ENCODE measurements around the gene ATG2A.

Gene ATG2A

DNA sequence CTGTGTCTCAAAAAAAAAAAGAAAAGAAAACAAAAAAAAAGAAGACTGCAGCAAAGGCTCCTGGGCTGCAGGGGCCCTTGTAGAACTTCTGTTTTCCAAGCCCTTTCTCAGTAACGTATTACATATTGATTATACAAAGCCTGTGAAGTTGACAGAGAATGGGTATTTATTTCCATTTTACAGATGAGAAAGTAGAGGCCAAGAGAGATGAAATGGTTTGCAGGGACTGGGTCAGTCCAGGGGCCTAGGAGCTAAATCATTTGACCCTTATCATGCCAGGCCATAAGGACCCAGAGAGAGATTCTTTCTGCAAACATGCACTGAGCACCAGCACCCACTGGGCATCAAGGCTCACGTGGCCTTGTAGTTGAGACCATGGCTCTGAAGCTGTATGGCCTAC, 11.9 kb upstream of the ATG2A start:
- no peak overlapping the region for H3K4me3 ChIP-seq (ENCODE audit: low read length)
- H4K20me1 ChIP-seq (ENCODE audit: insufficient read depth, low read length), result no peaks in the 10 kb centered on the region
- no peak overlapping the region for H3K4me2 ChIP-seq (ENCODE audit: low read depth, low read length)
- H3K9me2 ChIP-seq (replicated peaks; ENCODE audit: insufficient read depth, low read length), result no peaks in the 10 kb centered on the region
- no peaks in the 10 kb centered on the region for H3K9me3 ChIP-seq (replicated peaks; ENCODE audit: insufficient read depth, low read length)
- H3F3A ChIP-seq (ENCODE audit: insufficient read depth, low read length), result no peaks in the 10 kb centered on the region
- H3K79me2 ChIP-seq (ENCODE audit: low read length), result no peaks in the 10 kb centered on the region
- DNase-seq, result no peak
- H3K9ac ChIP-seq (ENCODE audit: low read length), result no peak overlapping the region
- H3K27ac ChIP-seq (ENCODE audit: low read length), result no peak overlapping the region
- no peaks in the 10 kb centered on the region for H3K27me3 ChIP-seq (replicated peaks; ENCODE audit: insufficient read depth, low read length)
- H3K36me3 ChIP-seq (replicated peaks; ENCODE audit: insufficient read depth, low read length), result no peaks in the 10 kb centered on the region
- TF ChIP-seq EZH2 (optimal IDR thresholded peaks at IDR 0.05; ENCODE audit: low read depth, low read length) (no peak), EZH2phosphoT487 (IDR thresholded peaks at IDR 0.05; ENCODE audit: low read length) (no peak)
- TF ChIP-seq, protein P1, sequence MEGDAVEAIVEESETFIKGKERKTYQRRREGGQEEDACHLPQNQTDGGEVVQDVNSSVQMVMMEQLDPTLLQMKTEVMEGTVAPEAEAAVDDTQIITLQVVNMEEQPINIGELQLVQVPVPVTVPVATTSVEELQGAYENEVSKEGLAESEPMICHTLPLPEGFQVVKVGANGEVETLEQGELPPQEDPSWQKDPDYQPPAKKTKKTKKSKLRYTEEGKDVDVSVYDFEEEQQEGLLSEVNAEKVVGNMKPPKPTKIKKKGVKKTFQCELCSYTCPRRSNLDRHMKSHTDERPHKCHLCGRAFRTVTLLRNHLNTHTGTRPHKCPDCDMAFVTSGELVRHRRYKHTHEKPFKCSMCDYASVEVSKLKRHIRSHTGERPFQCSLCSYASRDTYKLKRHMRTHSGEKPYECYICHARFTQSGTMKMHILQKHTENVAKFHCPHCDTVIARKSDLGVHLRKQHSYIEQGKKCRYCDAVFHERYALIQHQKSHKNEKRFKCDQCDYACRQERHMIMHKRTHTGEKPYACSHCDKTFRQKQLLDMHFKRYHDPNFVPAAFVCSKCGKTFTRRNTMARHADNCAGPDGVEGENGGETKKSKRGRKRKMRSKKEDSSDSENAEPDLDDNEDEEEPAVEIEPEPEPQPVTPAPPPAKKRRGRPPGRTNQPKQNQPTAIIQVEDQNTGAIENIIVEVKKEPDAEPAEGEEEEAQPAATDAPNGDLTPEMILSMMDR (IDR thresholded peaks at IDR 0.05; ENCODE audit: low read length), result no peak
- H2AFZ ChIP-seq (ENCODE audit: low read length), result no peak overlapping the region
- H3K4me1 ChIP-seq (ENCODE audit: low read length), result no peaks in the 10 kb centered on the region

DNA sequence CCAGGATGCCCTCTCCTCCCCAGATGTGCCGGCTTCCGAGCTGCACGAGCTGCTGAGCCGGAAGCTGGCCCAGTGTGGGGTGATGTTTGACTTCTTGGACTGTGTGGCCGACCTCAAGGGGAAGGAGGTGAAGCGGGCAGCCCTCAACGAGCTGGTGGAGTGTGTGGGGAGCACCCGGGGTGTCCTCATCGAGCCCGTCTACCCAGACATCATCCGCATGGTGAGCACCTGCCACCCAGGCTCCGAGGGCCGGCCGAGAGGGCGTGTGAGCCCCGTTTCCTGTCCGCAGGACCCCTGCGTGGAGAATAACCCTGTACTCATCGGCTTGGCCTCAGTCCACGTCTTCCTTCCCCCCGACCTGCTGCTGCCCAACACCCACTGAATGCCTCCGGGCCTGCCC, 9.7 kb upstream of the ATG2A start:
- H3K27me3 ChIP-seq (replicated peaks; ENCODE audit: insufficient read depth, low read length), result no peaks in the 10 kb centered on the region
- no peak overlapping the region for H3K4me2 ChIP-seq (ENCODE audit: low read depth, low read length)
- H2AFZ ChIP-seq (ENCODE audit: low read length), result no peak overlapping the region
- H3K79me2 ChIP-seq (ENCODE audit: low read length), result no peaks in the 10 kb centered on the region
- H3K4me3 ChIP-seq (ENCODE audit: low read length), result no peak overlapping the region
- no peak overlapping the region for H3K27ac ChIP-seq (ENCODE audit: low read length)
- H3K9ac ChIP-seq (ENCODE audit: low read length), result no peak overlapping the region
- no peaks in the 10 kb centered on the region for H3K9me2 ChIP-seq (replicated peaks; ENCODE audit: insufficient read depth, low read length)
- H3F3A ChIP-seq (ENCODE audit: insufficient read depth, low read length), result no peaks in the 10 kb centered on the region
- TF ChIP-seq EZH2phosphoT487 (IDR thresholded peaks at IDR 0.05; ENCODE audit: low read length) (no peak), EZH2 (optimal IDR thresholded peaks at IDR 0.05; ENCODE audit: low read depth, low read length) (no peak)
- TF ChIP-seq, protein P1 (IDR thresholded peaks at IDR 0.05; ENCODE audit: low read length), result no peak
- H4K20me1 ChIP-seq (ENCODE audit: insufficient read depth, low read length), result no peaks in the 10 kb centered on the region
- H3K36me3 ChIP-seq (replicated peaks; ENCODE audit: insufficient read depth, low read length), result no peaks in the 10 kb centered on the region
- DNase-seq, result no peak
- no peaks in the 10 kb centered on the region for H3K4me1 ChIP-seq (ENCODE audit: low read length)
- H3K9me3 ChIP-seq (replicated peaks; ENCODE audit: insufficient read depth, low read length), result no peaks in the 10 kb centered on the region

DNA sequence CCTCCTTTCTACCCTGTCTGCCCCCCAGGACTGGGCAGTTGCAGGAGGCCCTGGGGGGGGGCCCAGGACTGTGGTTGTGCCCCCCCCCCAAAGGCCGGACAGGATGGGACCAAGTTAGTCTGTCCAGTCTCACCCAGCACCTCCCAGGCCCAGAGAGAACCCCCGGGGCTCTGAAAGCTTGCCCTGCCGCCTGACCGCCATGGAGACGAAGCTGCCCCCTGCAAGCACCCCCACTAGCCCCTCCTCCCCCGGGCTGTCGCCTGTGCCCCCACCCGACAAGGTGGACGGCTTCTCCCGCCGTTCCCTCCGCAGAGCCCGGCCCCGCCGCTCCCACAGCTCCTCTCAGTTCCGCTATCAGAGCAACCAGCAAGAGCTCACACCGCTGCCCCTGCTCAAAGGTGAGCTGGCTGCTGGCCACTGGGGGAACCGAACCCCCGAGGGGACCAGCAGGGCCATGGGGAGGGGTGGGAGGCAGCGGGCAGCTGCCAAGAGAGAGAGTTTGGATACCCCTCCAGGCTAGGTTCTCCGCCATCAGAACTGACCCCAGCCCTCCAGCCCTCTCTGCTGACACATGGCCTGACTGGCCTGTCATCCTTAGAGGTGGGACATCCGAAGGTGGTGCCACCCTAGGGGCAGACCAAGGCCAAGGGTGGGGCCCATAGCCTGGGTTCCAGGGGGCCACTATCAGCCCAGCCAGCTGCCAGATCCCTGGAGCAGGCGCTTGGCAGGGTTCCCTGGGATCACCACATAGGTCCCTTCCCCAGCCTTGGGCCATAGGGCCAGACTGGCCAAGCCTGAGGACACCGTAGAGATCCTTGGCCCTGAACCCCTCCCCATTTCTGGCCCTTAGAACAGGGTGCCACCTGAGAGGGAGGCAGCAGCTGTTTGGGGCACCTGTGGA, 8.8 kb upstream of the ATG2A start:
- H3K4me1 ChIP-seq (ENCODE audit: low read length), result no peaks in the 10 kb centered on the region
- no peak overlapping the region for H3K9ac ChIP-seq (ENCODE audit: low read length)

More for the DNA sequence above, 8.8 kb upstream of the ATG2A start:
- DNase-seq, result no peak
- Histone ChIP-seq H2AFZ (ENCODE audit: low read length) (no peak overlapping the region), H3K9me3 (replicated peaks; ENCODE audit: insufficient read depth, low read length) (no peaks in the 10 kb centered on the region), H3K79me2 (ENCODE audit: low read length) (no peaks in the 10 kb centered on the region), H4K20me1 (ENCODE audit: insufficient read depth, low read length) (no peaks in the 10 kb centered on the region), H3K4me2 (ENCODE audit: low read depth, low read length) (peak overlapping the region; percentile 97; the same call in 1 of the 2 replicates), H3K27ac (ENCODE audit: low read length) (no peak overlapping the region), H3K36me3 (replicated peaks; ENCODE audit: insufficient read depth, low read length) (no peaks in the 10 kb centered on the region), H3F3A (ENCODE audit: insufficient read depth, low read length) (no peaks in the 10 kb centered on the region), H3K4me3 (ENCODE audit: low read length) (no peak overlapping the region), H3K9me2 (replicated peaks; ENCODE audit: insufficient read depth, low read length) (no peaks in the 10 kb centered on the region), H3K27me3 (replicated peaks; ENCODE audit: insufficient read depth, low read length) (no peaks in the 10 kb centered on the region)
- no peak for TF ChIP-seq EZH2 (optimal IDR thresholded peaks at IDR 0.05; ENCODE audit: low read depth, low read length)
- TF ChIP-seq, protein P1 (IDR thresholded peaks at IDR 0.05; ENCODE audit: low read length), result no peak
- no peak for TF ChIP-seq EZH2phosphoT487 (IDR thresholded peaks at IDR 0.05; ENCODE audit: low read length)

All from MM.1S (cell line).